Liver (tissue), 3 donors: ENCODE results near the gene CST3.

Experiments used
- RAD21 ChIP-seq, 2 donors: IDR thresholded peaks; 2 replicates each; pipeline ENCODE4 v1.6.1; 2016; ENCODE audit warnings: antibody characterized with exemption in 2 of 2, mild to moderate bottlenecking in 2 of 2
- TF ChIP-seq, protein P1 (sequence below): fragments of 150-350 bp; IDR thresholded peaks from 2 replicates; pipeline ENCODE4 v1.5.1; 2017; ENCODE audit warnings: improper control_type of control experiment, low read depth, low read length; ENCODE audit not compliant: missing input control
- donor health status: healthy.
- donor health status: healthy.

- TF ChIP-seq, protein P1, sequence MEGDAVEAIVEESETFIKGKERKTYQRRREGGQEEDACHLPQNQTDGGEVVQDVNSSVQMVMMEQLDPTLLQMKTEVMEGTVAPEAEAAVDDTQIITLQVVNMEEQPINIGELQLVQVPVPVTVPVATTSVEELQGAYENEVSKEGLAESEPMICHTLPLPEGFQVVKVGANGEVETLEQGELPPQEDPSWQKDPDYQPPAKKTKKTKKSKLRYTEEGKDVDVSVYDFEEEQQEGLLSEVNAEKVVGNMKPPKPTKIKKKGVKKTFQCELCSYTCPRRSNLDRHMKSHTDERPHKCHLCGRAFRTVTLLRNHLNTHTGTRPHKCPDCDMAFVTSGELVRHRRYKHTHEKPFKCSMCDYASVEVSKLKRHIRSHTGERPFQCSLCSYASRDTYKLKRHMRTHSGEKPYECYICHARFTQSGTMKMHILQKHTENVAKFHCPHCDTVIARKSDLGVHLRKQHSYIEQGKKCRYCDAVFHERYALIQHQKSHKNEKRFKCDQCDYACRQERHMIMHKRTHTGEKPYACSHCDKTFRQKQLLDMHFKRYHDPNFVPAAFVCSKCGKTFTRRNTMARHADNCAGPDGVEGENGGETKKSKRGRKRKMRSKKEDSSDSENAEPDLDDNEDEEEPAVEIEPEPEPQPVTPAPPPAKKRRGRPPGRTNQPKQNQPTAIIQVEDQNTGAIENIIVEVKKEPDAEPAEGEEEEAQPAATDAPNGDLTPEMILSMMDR = no peak
- no peak for TF ChIP-seq RAD21 (IDR thresholded peaks at IDR 0.05)
Measured at GRCh38 chr20:23673209-23673608, 35.5 kb upstream of the CST3 start.
